ENCODE results near the gene TENM4. TPM values are rescaled to one million over a fixed set of nuclear protein-coding genes. Genes with fewer than 3 reads are reported as not detected.

TENM4 gene
- total and polyA plus RNA-seq, 2 of the 8 experiments (the other 6 are each of a cell fraction or from before 2014, with no cell fraction given) = 3.5 to 7.2 TPM

DNA sequence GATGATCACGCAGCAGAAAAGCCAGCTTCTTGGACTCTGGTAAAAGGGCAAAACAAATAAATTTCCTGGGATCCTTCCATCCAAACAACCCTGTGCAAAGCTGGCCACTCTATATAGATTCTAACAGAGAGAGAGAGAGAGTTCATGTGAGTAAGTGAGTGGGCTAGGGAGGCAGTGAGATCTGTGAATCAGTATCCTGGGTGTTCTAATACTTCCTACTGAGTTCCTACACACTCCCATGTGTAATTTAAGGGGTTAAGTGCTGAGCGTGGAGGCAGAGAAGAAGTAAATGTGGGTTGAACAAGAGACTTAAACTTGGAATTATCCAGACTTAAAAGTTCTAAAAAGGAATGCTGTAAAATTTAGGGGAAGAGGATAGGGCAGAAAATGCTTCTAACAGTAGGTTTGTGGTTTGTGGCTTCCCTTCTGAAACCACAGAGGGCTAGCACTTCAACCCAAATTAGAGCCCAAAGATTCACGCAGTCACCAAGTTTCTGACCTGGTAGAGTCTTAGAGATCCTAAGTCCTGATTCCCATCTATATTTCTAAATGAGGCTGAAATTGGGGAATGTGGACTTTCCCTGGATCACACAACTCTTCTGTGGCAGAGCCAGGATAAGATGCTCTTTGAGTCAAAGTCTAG, 413.9 kb downstream of the TENM4 start:
- Histone ChIP-seq H2BK120ac (replicated peaks; ENCODE audit: low read depth, low read length) (no peak overlapping the region), H4K5ac (ENCODE audit: insufficient read length, low read depth, low read length) (no peak overlapping the region), H2BK5ac (ENCODE audit: low read depth, low read length) (no peak overlapping the region), H3K14ac (ENCODE audit: insufficient read length) (no peak overlapping the region), H4K8ac (ENCODE audit: extremely low read depth, insufficient read depth, low read length) (no peak overlapping the region), H4K91ac (replicated peaks; ENCODE audit: insufficient read length, low read length) (no peak overlapping the region), H3K79me2 (ENCODE audit: control insufficient read depth in 1 of 2, insufficient read depth in 2 of 2, low read length in 2 of 2) (no peaks in the 10 kb centered on the region), H3K27ac (ENCODE audit: low read depth, low read length) (no peak overlapping the region), H3K27me3 (replicated peaks in 1 of 4; ENCODE audit: control insufficient read depth in 3 of 4, extremely low read depth in 1 of 4, insufficient read depth in 3 of 4, low read length in 3 of 4) (no peaks in the 10 kb centered on the region), H3K9me3 (ENCODE audit: insufficient read depth in 2 of 2, low read depth in 1 of 2, low read length in 1 of 2) (no peaks in the 10 kb centered on the region), H3K79me1 (ENCODE audit: low read depth, low read length) (no peaks in the 10 kb centered on the region), H2BK20ac (ENCODE audit: low read length) (no peak overlapping the region), H3K4me3 (ENCODE audit: extremely low read depth in 1 of 4, insufficient read depth in 2 of 4, low read depth in 3 of 4, low read length in 4 of 4) (no peak overlapping the region), H3K18ac (ENCODE audit: extremely low read depth, low read length) (no peak overlapping the region), H3K23ac (ENCODE audit: insufficient read length) (no peak overlapping the region), H2AFZ (ENCODE audit: low read length) (no peak overlapping the region), H3K23me2 (ENCODE audit: low read depth, low read length) (no peaks in the 10 kb centered on the region), H4K20me1 (replicated peaks in 1 of 2; ENCODE audit: control insufficient read depth in 1 of 2, insufficient read depth in 2 of 2, low read length in 2 of 2) (no peaks in the 10 kb centered on the region), H3K4me2 (ENCODE audit: insufficient read depth in 1 of 2, low read depth in 2 of 2, low read length in 2 of 2) (no peak overlapping the region), H3K4ac (replicated peaks; ENCODE audit: insufficient read length, low read depth, low read length) (no peak overlapping the region), H3K9ac (replicated peaks in 1 of 4; ENCODE audit: extremely low read depth in 1 of 4, low read depth in 3 of 4, low read length in 3 of 4) (no peak overlapping the region), H2BK12ac (ENCODE audit: low read depth, low read length) (no peak overlapping the region), H2BK15ac (ENCODE audit: low read length) (no peak overlapping the region), H3K56ac (replicated peaks; ENCODE audit: insufficient read length, low read depth, low read length) (no peak overlapping the region), H3K4me1 (replicated peaks in 1 of 4; ENCODE audit: control insufficient read depth in 3 of 4, insufficient read depth in 4 of 4, low read length in 3 of 4) (peaks cover 0 to 6% (median 2%) of the 10 kb centered on the region in 4 experiments; a peak in 2 of 7 replicates), H3K36me3 (ENCODE audit: control insufficient read depth in 2 of 4, insufficient read depth in 4 of 4, low read length in 3 of 4) (no peaks in the 10 kb centered on the region), H2AK5ac (ENCODE audit: low read depth, low read length) (no peak overlapping the region)
- POLR2A ChIA-PET (ENCODE audit: partially characterized antibody) = no interaction called here
- FAIRE-seq (no peak), DNase-seq (ENCODE audit: low read depth in 1 of 2, low spot score in 2 of 2) (no peak)
- CTCF ChIA-PET (ENCODE audit: partially characterized antibody) = interaction anchor here (0.6 to 1.6 kb wide), 3 partner anchors 11 to 359 kb away, joined by 3 to 6 read pairs (median 3); no protein-coding TSS in a partner anchor
- WGBS, 2 experiments (ENCODE audit: extremely low coverage in 1 of 2, insufficient coverage in 1 of 2, insufficient read length in 1 of 2, insufficient replicate concordance in 2 of 2, low coverage in 1 of 2, low lambda C conversion rate in 2 of 2, missing lambda C conversion rate in 1 of 2) = 93% methylated on average over 3 of the region's 3 CpGs; no CpG with 5 or more reads in 1 of the 2 experiments
- TF ChIP-seq SP1 (IDR thresholded peaks at IDR 0.05; ENCODE audit: low read depth, low read length) (no peak), RNF2 (IDR thresholded peaks at IDR 0.05; ENCODE audit: borderline replicate concordance, low read depth, low read length, missing control alignments, poor library complexity, severe bottlenecking) (no peak), JUN (IDR thresholded peaks at IDR 0.05; ENCODE audit: low read depth, low read length) (no peak), CHD1 (IDR thresholded peaks at IDR 0.05; ENCODE audit: low read depth, low read length) (no peak), GTF2F1 (IDR thresholded peaks at IDR 0.05; ENCODE audit: borderline replicate concordance, low read depth, low read length) (no peak)
